Brain microvascular endothelial cell (primary cell): ENCODE data around the gene ATXN7L3B.

ENCODE experiments used
- DNase-seq: peaks from one replicate; pipeline ENCODE4 v3.0.0-alpha.2; 2020
- H3K27ac ChIP-seq: fragments of 250-450 bp; sonication (Bioruptor Pico); 2 replicates; pipeline ENCODE4 v1.5.1; 2020; ENCODE audit warnings: mild to moderate bottlenecking, moderate library complexity
- H3K27me3 ChIP-seq: fragments of 250-450 bp; sonication (Bioruptor Pico); replicated peaks from 2 replicates; pipeline ENCODE4 v1.5.1; 2020; ENCODE audit warnings: mild to moderate bottlenecking
- H3K36me3 ChIP-seq: fragments of 250-450 bp; sonication (Bioruptor Pico); replicated peaks from 2 replicates; pipeline ENCODE4 v1.5.1; 2020; ENCODE audit warnings: mild to moderate bottlenecking
- H3K4me3 ChIP-seq: 2 replicates; pipeline ENCODE4 v1.5.1; 2011; ENCODE audit warnings: low read depth, mild to moderate bottlenecking, control low read depth, low read length, moderate library complexity
- in situ Hi-C: cut with HindIII; loops from 2 replicates; pipeline ENCODE4 v1.10.0; 2017; ENCODE audit warnings: low sequenced_read_pairs, low pct_ligation_motif_present
- TF ChIP-seq, protein P1 (sequence below): IDR thresholded peaks from 2 replicates; pipeline ENCODE4 v1.5.1; 2011; ENCODE audit warnings: low read depth, mild to moderate bottlenecking, moderate library complexity, low read length, control low read depth, inconsistent platforms; ENCODE audit errors: missing control alignments

Gene ATXN7L3B

GRCh38 chr12:74584483-74585062, 46.9 kb downstream of the ATXN7L3B start:
- Histone ChIP-seq H3K27me3 (no peaks in the 10 kb centered on the region), H3K4me3 (no peak overlapping the region), H3K36me3 (no peaks in the 10 kb centered on the region), H3K27ac (no peak overlapping the region)
- no peak for DNase-seq
- TF ChIP-seq, protein P1, sequence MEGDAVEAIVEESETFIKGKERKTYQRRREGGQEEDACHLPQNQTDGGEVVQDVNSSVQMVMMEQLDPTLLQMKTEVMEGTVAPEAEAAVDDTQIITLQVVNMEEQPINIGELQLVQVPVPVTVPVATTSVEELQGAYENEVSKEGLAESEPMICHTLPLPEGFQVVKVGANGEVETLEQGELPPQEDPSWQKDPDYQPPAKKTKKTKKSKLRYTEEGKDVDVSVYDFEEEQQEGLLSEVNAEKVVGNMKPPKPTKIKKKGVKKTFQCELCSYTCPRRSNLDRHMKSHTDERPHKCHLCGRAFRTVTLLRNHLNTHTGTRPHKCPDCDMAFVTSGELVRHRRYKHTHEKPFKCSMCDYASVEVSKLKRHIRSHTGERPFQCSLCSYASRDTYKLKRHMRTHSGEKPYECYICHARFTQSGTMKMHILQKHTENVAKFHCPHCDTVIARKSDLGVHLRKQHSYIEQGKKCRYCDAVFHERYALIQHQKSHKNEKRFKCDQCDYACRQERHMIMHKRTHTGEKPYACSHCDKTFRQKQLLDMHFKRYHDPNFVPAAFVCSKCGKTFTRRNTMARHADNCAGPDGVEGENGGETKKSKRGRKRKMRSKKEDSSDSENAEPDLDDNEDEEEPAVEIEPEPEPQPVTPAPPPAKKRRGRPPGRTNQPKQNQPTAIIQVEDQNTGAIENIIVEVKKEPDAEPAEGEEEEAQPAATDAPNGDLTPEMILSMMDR: no peak
- in situ Hi-C loops: no loop called here

- in situ Hi-C loops: no loop called here
- Histone ChIP-seq H3K4me3 (no peak overlapping the region), H3K27ac (no peak overlapping the region), H3K27me3 (no peaks in the 10 kb centered on the region), H3K36me3 (no peaks in the 10 kb centered on the region)
- TF ChIP-seq, protein P1: no peak
- DNase-seq: no peak
These were observed 48.6 kb downstream of the ATXN7L3B start for GRCh38 chr12:74586251-74586650.
